ENCODE data around the gene CLIC1. TPM values are rescaled to one million over a fixed set of nuclear protein-coding genes. Genes with fewer than 3 reads are reported as not detected.
A peak's percentile ranks its signal among the peaks of the same experiment; 100 is the strongest.

Gene CLIC1
- total RNA-seq, 1 donor from 2014 or later = 234 TPM

DNA sequence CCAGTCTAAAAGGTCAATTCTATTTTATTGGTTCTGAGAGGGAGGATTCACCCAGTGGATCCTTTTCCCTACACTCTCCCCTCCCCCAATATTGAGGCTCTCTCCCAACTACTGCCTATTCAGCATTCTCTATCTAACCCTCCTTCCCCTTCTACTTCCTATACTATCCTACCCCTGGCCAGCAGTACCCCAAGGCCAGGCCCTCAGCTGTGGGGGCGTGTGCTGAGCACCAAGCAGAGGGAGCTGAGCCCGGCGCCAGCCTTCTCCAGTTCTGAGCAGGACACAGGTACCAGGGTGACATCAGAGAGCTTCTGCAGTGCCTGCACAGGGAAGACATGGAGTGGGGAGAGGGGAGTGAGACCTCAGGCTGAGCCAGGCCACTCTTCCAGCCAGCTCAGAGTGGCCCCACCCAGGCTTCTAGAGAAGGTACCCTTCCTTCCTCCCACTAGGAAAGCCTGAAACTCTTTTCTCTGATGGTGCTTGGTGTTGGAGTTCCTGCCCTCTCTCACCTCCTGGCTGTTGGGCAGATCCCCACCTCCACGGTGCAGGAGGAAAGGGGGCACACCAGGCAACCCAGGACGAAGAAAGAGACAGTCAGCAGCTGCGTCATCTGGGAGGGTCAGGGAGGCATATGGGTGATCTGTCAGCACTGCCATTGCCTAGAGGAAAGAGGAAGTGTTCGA lies 9.2 kb downstream of the CLIC1 start:
- DNase-seq (ENCODE audit: low spot score) = no peak
- TF ChIP-seq EZH2 (IDR thresholded peaks at IDR 0.05) = no peak
- TF ChIP-seq, protein P1, sequence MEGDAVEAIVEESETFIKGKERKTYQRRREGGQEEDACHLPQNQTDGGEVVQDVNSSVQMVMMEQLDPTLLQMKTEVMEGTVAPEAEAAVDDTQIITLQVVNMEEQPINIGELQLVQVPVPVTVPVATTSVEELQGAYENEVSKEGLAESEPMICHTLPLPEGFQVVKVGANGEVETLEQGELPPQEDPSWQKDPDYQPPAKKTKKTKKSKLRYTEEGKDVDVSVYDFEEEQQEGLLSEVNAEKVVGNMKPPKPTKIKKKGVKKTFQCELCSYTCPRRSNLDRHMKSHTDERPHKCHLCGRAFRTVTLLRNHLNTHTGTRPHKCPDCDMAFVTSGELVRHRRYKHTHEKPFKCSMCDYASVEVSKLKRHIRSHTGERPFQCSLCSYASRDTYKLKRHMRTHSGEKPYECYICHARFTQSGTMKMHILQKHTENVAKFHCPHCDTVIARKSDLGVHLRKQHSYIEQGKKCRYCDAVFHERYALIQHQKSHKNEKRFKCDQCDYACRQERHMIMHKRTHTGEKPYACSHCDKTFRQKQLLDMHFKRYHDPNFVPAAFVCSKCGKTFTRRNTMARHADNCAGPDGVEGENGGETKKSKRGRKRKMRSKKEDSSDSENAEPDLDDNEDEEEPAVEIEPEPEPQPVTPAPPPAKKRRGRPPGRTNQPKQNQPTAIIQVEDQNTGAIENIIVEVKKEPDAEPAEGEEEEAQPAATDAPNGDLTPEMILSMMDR (IDR thresholded peaks at IDR 0.05) = no peak
- TF ChIP-seq EZH2phosphoT487 (IDR thresholded peaks at IDR 0.05) = no peak
- H4K20me1 ChIP-seq (ENCODE audit: low read depth) = peaks cover 24% of the 10 kb centered on the region
- H3K27me3 Mint-ChIP-seq (ENCODE audit: insufficient read depth, low read depth) = peaks cover 10% of the 10 kb centered on the region
- no peak overlapping the region for H3K9ac ChIP-seq
- H3K79me2 ChIP-seq (ENCODE audit: low read depth) = peaks cover 19% of the 10 kb centered on the region
- H3K4me2 ChIP-seq = no peak overlapping the region
- peak overlapping the region; percentile 78 for H3K4me3 Mint-ChIP-seq
- H3K27ac Mint-ChIP-seq = peak overlapping the region; percentile 57
- H2AFZ ChIP-seq (replicated peaks) = no peak overlapping the region
- H3K36me3 ChIP-seq = peaks cover 5% of the 10 kb centered on the region
- H3K4me3 ChIP-seq = no peak overlapping the region
- peaks cover 44% of the 10 kb centered on the region for H3K36me3 Mint-ChIP-seq
- H3F3A ChIP-seq (ENCODE audit: low read depth) = peaks cover 49% of the 10 kb centered on the region
- H3K4me1 Mint-ChIP-seq = peaks cover 39% of the 10 kb centered on the region
- H3K9me3 ChIP-seq (ENCODE audit: low read depth) = no peaks in the 10 kb centered on the region
- peaks cover 7% of the 10 kb centered on the region for H3K4me1 ChIP-seq
- no peaks in the 10 kb centered on the region for H3K27me3 ChIP-seq
- H3K27ac ChIP-seq = no peak overlapping the region
- no peaks in the 10 kb centered on the region for H3K9me3 Mint-ChIP-seq

DNA sequence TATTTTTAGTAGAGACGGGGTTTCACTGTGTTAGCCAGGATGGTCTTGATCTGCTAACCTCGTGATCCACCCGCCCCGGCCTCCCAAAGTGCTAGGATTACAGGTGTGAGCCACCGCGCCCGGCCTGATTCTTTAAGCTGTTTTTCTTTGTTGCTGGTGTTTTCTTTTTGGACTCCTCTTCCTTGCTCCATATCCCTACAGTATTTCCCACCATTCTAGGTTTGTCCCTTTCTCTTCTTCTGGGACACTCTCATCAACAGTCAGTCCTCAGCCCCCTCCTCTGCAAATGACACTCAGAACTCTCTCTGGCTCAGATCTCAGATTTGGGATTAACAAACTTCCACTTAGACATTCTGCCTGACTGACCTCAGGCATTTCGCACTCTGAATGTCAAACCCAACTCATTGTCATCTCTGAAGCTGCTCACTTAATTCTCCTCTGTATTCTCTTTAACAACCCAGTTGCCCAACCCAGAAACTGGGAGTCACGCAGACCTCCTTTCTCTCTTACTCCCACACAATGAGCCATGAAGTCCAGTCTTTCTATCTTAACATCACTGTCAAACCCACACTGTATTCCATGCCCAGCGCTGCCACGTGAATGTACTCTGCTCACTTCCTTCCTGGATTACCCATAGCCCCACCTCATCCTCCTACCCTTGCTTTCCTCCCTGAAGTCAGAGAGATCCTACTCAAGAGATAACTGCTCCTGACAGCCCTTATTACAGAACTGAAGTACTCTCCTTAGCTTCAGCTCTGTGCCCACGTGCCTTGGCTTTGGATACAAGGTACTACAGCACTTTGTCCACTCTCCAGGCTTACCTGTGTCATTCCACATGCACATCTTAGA lies 10.6 kb downstream of the CLIC1 start:
- Histone ChIP-seq H3F3A (ENCODE audit: low read depth) (peaks cover 34% of the 10 kb centered on the region), H3K27me3 (no peaks in the 10 kb centered on the region), H3K4me2 (no peak overlapping the region), H3K9ac (no peak overlapping the region), H3K27ac (no peak overlapping the region), H3K36me3 (no peaks in the 10 kb centered on the region), H3K4me3 (no peak overlapping the region), H4K20me1 (ENCODE audit: low read depth) (peaks cover 22% of the 10 kb centered on the region), H3K9me3 (ENCODE audit: low read depth) (no peaks in the 10 kb centered on the region), H3K4me1 (peaks cover 7% of the 10 kb centered on the region), H2AFZ (replicated peaks) (no peak overlapping the region), H3K79me2 (ENCODE audit: low read depth) (peaks cover 19% of the 10 kb centered on the region)
- peaks cover 35% of the 10 kb centered on the region for H3K4me1 Mint-ChIP-seq
- TF ChIP-seq EZH2 (IDR thresholded peaks at IDR 0.05) (no peak), EZH2phosphoT487 (IDR thresholded peaks at IDR 0.05) (no peak)
- TF ChIP-seq, protein P1 (IDR thresholded peaks at IDR 0.05) = no peak
- H3K36me3 Mint-ChIP-seq = peaks cover 38% of the 10 kb centered on the region
- H3K9me3 Mint-ChIP-seq = no peaks in the 10 kb centered on the region
- peak overlapping the region; percentile 38 for H3K4me3 Mint-ChIP-seq
- H3K27ac Mint-ChIP-seq = no peak overlapping the region
- H3K27me3 Mint-ChIP-seq (ENCODE audit: insufficient read depth, low read depth) = peaks cover 15% of the 10 kb centered on the region
- no peak for DNase-seq (ENCODE audit: low spot score)

DNA sequence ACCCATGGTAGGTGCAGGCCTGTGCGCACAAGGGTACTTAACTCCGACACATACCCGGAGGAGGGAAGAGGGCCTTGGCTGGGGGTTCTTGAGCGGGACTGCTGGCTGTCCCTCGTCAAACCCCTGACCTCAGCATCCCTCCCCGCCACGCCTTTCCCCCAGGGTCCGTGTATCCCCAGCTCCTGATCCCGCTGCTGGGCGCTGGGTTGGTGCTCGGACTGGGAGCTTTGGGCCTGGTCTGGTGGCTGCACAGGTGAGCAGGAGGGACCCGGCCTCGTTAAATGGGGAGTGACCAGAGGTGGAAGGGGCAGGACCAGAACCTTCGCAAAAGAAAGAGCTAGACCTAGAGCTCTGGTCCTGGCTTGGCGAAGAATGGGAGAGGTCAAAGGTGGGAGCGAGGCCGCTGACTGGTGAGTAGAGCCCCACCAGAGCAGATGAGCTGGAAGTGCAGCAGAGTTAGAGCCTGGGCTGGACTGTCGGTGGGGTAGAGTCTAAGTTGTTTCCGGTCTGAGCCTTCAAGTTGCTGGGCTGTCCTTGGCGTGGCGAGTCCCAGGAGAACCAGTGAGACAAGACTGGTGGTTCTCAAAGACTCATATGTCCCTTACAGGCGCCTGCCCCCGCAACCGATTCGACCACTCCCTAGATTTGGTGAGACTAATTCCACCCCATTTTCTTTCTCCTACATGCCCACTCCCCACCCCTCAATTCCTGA lies 12.2 kb downstream of the CLIC1 start:
- Histone ChIP-seq H2AFZ (replicated peaks) (no peak overlapping the region), H3K27ac (no peak overlapping the region), H3K79me2 (ENCODE audit: low read depth) (peaks cover 18% of the 10 kb centered on the region), H4K20me1 (ENCODE audit: low read depth) (peaks cover 17% of the 10 kb centered on the region), H3K4me3 (no peak overlapping the region), H3K9ac (no peak overlapping the region), H3F3A (ENCODE audit: low read depth) (peaks cover 20% of the 10 kb centered on the region), H3K4me2 (no peak overlapping the region), H3K27me3 (no peaks in the 10 kb centered on the region), H3K9me3 (ENCODE audit: low read depth) (no peaks in the 10 kb centered on the region), H3K36me3 (no peaks in the 10 kb centered on the region), H3K4me1 (peaks cover 7% of the 10 kb centered on the region)
- Mint-ChIP-seq H3K27me3 (ENCODE audit: insufficient read depth, low read depth) (peaks cover 15% of the 10 kb centered on the region), H3K4me3 (no peak overlapping the region), H3K36me3 (peaks cover 32% of the 10 kb centered on the region), H3K9me3 (no peaks in the 10 kb centered on the region), H3K27ac (peak overlapping the region; percentile 72), H3K4me1 (peaks cover 27% of the 10 kb centered on the region)
- TF ChIP-seq EZH2phosphoT487 (IDR thresholded peaks at IDR 0.05) = no peak
- TF ChIP-seq, protein P1 (IDR thresholded peaks at IDR 0.05) = no peak
- no peak for TF ChIP-seq EZH2 (IDR thresholded peaks at IDR 0.05)
- DNase-seq (ENCODE audit: low spot score) = no peak

Measured in neural progenitor cell (in vitro differentiated cells).